ENCODE data around the gene FAT3.

DNA sequence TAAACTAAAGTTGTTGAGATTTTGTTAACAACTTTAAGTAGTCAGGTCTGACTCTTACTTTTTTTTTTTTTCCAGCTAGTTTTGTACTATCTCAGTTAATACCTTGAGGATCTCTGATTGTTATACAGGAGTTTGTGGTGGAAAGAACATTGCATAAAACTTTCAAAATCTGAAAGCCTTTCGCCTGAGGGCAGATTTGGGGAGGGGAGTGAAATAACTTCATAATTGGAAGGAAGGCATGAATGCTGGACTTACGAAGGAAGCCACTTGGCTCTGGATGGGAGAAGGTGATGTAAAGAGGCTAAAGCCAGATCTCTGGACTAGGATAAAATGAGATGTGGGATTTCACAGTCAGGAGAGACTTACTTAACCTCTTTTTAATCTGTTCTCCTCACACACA, 18.2 kb upstream of the FAT3 start:
- TF ChIP-seq POLR2A (IDR thresholded peaks at IDR 0.05; ENCODE audit: low read depth, low read length) (no peak), TAF1 (IDR thresholded peaks at IDR 0.05; ENCODE audit: borderline replicate concordance, low read depth, low read length) (no peak)
